GM11168 (cell line): ENCODE data around the gene TMEM222.

Source experiments
- in situ Hi-C: fragments of 300-500 bp; cut with MboI; formaldehyde crosslinking; loops from one replicate; pipeline ENCODE4 v1.12.0; 2022; ENCODE audit warnings: low sequenced_read_pairs; ENCODE audit not compliant: unreplicated experiment

The TMEM222 gene

DNA sequence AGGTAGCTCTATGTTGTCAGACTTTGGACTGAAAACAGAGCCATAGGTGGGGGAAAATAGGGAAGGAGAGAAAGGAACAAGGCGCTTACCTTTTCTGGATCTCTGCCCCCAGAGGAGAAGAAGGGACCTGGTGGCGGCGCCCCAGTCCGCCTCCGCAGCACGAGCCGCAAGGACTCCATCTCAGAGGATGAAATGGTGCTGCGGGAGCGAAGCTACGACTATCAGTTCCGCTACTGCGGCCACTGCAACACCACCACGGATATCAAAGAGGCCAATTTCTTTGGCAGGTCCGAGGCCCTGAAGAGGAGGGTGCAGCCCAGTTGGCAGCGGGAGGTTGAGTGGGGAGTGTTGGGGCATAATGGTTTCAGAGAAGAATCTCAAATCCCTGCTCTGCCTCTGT is 18.5 kb upstream of the TMEM222 start:
- in situ Hi-C loops = loop anchor here (5.0 kb wide), 1 partner anchor 84 kb away; no protein-coding TSS in a partner anchor

DNA sequence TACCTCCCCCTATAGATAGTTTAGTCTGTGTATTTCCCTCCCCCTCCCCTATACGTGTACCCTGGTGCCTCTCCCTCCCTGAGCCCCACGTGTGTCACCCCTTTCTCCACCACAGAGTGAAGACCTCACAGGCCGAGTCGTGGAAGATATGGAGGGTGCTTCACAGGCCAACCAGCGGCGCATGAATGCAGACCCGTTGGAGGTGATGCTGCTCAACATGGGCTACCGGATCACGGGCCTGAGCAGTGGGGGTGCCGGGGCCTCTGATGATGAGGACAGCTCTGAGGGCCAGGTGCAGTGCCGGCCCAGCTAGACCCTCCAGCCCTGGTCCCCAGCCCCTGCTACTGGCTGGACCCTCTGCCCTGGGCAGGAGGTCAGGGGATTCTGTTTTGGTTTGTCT is 15.9 kb upstream of the TMEM222 start:
- in situ Hi-C loops = no loop called here

DNA sequence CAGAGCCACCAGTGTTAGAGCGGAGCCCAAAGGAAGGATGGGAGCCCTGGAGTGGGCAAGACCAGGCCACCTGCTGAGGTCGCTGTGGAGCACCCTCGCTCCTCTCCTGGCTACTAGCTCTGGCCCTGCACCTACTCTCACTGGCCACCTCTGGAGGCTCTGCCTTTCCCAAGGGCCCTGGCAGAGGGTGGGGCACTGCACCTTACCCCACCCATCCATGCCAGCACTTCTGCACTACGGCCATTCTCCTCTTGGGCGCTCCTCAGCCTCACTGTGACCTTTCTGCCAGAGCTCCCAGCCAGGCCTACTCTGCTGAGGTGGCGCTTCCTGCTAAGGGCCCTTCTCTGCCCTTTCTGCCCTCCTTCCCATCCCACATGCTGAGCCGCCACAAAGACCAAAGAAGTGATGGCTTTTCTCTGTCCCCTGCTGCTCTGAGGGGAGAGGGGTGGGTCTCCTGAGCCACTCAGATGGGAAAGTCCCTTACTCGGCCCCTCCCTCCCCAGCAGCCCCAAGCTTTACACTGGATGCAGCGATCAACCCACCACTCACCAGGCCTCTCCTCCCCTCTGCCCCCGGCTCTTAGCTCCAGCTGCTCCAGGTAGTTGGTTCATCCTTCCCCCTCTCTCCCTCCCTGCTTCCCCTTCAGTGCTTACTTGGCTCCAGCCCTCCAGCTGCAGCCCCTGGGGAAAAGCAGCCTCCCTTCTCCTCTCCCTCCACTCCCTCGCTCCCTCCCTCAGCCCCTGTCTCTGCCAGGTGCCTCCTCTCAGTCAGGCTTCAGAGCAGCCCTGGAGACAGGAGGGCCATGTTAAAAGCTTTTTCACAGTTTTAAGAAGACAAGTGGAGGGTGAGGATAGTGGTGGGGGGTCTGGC is 14.8 kb upstream of the TMEM222 start:
- in situ Hi-C loops = no loop called here

DNA sequence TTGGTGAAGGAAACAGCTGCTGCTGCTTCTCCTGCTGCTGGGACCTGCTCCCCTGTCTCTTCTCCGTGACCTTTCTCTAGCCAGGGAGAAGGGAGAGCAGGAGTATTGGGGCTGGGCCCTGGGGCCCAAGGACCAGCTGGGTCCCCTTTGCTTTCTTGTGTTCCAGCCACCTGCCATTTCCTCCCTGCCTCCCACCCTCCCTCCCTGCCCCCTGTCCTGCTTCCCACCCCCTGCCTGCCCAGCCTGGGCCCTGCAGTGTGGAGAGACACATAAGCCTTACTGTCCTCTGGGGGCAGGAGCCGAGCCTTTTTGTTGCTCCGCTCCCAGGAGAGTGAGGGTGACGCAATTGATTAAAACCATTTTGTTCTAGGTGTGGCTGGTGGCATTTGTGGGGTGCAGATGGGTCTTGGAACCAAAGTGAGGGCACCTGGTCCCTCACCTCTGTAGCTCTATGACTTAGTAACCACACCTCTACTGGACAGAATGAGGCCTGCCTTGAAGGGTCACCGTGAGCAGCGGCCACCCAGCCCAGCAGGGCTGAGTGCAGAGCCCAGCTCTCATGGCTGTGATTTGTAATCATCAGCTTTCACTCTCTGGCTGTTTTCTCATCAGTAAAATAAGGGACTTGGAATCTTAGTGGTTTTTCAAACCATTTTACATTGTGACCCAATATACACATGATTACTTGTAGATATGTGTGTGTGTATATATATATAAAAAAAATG is 13.9 kb upstream of the TMEM222 start:
- in situ Hi-C loops = no loop called here

DNA sequence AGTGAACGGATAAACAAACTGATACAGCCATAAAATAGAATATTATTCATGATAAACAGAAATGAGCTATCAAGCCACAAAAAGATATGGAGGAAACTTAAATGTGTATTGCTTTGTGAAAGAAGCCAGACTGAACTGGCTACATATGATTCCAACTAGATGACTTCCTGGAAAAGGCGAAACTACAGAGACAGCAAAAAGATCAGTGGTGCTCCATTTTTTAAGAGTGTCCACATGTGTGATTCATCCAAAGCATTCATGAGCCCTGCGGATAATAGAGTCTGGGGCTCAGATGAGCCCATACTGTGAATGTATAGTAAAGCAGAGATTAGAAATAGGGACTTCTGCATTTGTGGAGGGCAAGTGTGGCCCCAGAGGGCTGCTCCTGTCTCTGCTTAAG is 7.8 kb upstream of the TMEM222 start:
- in situ Hi-C loops = no loop called here

DNA sequence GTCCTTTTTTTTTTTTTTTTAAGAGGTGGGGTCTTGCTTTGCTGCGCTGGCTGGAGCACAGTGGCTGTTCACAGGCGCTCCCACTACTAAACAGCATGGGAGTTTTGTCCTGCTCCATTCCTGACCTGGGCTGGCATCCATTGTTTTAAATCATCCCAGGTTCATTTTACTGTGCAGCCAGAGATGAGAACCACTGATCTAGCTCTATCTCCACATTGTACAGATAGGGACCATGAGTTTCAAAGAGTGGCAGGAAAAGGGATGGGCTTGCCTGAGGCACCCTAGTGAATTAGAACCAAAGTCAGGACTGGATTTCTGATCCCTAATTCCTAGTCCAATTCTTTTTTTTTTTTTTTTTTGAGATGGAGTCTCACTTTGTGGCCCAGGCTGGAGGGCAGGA is 7.2 kb upstream of the TMEM222 start:
- in situ Hi-C loops = no loop called here

DNA sequence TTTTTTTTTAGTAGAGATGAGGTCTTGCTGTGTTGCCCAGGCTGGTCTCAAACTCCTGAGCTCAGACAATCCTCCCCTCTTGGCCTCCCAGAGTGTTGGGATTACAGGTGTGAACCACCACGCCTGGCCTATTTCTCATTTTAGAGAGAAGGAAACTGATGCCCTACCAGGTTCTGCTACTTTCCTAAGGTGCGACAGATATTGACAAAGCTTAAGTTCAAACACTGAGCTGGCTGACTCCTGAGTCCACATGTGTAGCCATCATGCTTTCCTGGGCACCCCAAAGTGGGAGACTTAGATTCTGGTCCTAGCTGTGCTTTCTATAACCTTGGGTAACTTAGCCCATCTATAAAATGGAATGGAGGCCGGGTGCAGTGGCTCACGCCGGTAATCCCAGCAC is 5.1 kb upstream of the TMEM222 start:
- in situ Hi-C loops = no loop called here

DNA sequence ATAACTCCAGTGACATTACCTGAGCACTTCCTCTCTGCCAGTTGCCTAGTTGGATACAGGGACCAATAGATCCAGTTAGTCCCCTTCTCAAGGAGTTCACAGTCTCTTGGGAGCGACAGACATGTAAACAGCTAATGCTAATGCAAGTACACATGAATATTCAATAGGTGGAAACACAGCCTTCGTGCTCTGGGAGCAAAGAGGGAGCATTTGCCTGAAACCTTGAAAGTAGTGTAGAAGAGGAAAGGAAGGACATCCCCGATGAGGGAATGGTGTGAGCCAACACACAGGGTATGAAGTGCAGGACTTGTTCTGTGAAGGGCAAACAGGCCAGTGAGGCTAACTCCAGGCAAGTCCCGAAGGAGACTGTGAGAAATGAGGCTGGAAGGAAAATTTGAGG is 3.8 kb upstream of the TMEM222 start:
- in situ Hi-C loops = no loop called here

DNA sequence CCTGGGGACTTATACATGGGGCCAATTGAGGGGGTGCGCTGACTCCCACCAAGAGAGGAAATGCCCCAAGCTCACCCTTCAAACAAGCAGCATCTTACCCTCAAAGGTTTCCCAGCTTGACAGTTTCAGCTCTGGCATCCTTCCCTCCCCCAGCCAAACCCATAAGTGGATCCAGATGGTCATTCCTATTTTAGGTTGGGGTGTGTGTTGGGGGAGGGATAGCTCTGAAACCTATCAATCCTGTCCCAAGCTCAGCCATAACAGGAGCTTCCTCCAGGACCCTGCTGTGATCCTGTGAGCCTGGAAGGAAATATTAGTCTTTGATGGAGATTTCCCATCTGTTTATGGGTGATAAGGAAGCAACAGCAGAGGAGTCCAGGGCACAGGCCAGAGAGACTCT is 3.4 kb upstream of the TMEM222 start:
- in situ Hi-C loops = no loop called here

DNA sequence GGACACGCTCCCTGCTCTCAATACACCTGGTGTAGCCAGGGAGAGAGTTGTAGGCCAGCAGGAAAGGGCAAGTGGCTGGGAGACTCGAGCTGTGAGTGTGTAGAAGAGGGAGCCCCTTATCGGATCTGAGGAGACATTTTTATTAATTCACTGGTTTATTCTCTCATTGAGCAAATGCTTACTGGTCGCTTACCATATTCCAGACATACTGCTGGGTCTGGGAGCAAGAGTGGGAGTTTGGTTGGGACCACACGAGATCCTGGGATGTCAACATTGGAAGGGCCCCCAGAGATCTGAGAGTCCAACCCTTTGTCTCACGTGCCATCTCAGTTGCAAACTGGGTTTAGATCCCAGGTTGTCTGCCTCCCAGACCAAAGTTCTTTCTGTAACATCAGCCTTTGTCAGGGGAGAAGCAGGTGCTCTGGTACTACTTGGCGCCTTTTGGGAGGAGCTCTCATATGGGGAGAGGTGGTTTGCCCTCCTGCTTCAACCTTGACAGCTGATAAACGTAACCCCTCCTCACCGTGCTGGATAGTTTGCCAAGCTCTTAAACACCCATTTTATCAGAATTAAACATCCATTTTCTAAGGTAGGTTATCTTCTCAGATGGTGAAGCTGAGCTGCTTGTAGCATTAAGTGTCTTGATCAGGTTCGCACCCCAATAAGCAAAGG is 742 bp downstream of the TMEM222 start:
- in situ Hi-C loops = no loop called here

DNA sequence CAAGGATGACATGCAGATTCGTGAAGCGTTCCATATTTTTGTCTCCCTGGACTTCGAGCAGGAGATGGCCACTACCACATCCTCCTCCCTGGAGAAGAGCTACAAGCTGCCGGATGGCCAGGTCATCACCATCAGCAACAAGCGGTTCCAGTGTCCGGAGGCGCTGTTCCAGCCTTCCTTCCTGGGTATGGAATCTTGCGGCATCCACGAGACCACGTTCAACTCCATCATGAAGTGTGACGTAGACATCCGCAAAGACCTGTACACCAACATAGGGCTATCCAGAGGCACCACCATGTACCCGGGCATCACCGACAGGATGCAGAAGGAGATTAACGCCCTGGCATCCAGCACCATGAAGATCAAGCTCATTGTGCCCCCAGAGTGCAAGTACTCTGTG is 3.3 kb downstream of the TMEM222 start:
- in situ Hi-C loops = no loop called here

DNA sequence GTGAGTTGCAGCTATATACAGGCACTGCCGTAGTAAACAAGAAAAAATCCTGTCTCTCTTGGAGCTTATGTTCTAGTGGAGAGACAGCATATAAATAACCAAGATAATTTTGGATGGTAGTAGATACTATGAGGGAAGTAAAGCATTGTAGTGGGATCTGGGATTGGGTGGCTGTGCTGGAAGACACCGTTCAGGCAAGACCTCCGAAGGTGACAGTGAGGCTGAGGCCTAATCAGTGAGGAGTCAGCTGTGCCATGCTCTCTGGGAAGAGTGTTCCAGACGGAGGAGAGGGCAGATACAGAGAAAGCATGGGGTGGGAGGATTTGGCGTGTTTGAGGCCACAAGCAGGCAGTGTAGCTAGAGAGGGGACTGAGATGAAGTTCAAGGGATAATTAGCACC is 6.0 kb downstream of the TMEM222 start:
- in situ Hi-C loops = no loop called here

DNA sequence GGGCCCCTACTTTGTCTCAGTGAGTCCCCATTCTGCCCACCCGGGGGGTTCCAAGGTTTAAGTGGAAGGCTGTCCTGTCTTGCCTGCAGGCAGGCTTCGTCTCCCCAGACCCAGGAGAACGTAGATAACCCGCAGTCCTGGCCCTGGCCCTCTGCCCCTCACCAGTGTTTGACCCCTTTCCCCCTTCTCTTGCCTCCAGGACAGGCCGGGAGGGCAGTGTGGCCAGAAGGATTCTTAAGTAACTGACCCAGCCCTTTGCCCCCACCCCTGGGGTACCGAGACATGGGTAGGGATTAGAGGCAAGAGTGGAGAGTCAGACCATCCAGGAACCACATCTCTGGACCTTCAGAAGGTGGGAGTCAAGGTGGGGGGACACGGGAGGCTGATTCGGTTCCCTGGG is 8.8 kb downstream of the TMEM222 start:
- in situ Hi-C loops = no loop called here

DNA sequence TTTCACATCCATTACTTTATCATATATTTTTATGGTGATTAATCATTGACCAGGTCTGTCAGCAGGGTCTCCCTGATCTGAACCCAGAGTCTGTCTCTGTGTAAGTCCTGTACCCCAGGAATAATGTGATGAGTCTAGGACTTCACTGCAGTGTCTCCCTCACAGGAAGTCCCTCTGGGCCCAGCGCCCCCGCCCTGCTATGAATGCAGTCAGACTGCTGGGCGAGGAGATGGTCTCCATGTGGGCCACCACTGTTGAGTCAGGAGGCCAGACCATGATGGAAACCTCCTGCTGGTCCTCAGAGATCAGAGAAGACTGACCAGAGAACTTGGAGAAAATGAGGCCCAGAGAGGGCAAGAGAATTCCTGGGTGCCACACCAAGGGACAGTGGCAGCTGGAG is 9.5 kb downstream of the TMEM222 start:
- in situ Hi-C loops = no loop called here

DNA sequence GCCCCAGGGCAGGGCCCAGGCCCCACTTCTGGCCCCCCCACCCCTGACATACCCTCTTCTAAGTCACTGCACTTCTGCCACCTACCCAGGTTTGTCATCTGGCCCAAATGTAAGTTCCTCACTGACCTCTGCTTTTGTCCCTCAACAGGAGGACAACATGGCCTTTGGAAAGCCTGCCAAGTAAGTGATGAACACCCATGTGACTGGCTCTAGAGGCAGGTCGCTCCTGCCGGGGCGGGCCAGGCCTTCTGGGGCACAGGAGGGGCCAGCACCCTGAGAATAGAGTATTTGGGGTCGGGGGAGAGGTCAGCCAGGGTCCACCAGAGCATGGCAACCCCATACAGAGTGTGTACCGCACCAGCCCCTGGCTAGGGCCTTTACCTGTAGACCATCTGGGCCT is 10.0 kb downstream of the TMEM222 start:
- in situ Hi-C loops = no loop called here

DNA sequence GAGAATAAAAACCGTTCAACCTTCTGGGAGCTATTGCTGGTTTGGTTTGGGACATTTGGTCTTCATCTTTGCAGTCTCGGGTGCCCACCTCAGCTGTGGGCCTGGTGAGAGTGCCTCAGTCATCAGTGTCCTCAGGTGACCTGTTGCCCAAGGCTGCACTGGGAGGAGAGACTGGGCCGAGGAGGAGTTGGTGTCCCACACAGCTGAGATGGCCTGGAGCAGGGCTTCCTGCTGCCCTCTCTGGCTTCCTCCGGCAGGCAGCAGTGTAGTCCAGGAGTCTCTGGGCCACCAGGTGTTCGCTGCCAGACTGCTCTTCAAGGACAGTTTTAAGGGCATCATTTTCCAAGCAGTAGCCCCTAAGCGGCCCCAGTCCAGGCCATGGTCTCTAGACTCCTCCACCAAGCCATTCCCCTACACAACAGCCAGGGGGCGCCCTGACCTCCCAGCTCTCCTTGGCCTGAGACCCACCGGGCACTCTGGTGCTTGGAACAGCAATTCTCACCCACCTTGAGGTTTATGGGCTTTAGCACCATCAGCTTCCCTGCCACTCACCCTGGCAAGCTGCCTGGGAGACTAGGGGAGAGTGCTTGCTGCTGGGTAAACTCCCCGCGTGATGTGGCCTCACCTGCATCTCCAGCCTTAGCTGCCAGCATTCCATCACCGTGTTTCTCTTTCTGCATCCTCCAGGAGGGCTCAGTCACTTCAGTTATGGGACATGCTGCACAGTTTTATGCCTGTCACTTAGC is 10.7 kb downstream of the TMEM222 start:
- in situ Hi-C loops = no loop called here

DNA sequence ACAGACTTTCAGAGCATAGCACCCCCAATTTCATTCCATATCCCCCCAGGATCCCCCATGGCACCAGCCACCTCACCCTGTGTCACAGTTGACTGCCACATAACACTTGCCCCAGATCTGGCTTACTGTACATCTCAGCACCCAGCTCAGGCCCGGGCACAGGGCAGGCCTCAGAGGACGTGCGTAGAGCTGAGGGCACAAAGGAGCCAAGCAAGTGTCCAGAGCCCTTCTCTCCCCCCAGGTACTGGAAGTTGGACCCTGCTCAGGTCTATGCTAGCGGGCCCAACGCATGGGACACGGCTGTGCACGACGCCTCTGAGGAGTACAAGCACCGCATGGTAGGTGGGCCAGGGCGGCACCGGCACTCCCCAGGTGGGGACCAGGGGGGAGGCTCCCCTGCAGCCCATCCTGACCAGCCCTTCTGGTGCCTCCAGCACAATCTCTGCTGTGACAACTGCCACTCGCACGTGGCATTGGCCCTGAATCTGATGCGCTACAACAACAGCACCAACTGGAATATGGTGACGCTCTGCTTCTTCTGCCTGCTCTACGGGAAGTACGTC is 11.8 kb downstream of the TMEM222 start:
- in situ Hi-C loops = no loop called here

DNA sequence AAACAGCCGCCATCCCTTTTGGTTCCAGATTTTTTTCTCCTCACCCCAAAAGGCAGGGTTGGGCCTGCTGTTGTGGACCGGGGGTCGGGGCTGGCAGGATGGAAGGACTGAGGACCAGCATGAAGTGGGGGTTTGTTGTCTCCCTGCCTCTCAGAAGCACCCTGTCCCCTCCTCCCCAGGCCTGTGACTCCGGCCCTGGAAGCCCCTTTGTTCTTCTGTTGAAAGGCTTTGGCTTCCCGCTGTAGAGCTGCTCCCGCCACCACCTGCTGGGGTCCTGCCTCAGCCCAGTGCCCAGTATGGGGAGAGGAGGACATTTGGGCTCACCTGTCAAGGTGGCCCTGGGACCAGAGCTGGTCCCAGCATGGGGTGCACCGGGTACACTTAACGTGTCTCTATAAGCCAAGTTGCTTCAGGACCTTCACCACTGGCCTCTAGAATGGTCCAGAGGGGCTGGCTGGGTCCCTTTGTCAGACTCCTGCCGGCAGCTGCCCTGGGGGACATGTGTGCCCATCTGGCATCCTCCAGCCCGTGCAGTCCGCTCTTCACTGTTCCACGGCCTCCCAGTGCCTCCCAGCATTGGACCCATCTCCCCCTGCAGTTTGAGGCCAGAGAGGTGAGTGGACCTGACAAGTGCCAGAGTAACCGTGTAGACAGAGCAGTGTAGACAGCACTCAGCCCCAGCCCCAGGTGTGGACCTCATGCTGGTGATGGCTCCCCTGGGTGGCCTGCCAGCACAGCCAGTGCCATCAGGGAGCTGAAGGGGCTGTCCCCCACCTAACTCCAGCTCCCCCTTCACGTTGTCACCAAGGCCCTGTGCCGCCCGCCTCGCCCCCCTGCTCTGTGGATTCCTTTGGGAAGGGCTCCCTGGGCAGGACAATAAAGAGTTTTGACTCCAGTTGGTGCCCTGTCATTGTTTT is 13.8 kb downstream of the TMEM222 start:
- in situ Hi-C loops = no loop called here

DNA sequence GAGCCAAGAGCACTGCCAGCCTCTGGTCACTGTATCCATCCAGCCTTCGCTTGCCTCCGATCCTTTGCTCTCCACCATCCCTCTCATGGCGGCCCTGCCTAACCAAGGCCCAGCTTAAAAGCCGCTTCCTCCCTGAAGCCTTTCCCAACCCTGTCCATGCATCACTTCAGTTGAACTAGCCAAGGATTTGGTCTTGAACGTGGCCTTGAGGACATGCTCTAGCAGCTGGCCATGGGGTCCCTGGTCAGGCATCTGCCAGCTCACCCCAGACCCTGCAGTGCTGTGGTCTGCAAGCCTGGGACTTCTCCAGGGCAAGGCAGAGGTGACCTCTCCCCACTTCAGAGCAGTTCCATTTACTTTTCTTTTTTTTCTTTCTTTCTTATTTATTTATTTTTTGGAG is 14.8 kb downstream of the TMEM222 start:
- in situ Hi-C loops = no loop called here
